GM12873 (cell line): ENCODE data around the gene ARRB2.

Experiments
- TF ChIP-seq, protein P1 (sequence below): IDR thresholded peaks from 2 replicates; pipeline ENCODE4 v1.5.1; 2012; ENCODE audit warnings: low read depth, mild to moderate bottlenecking, moderate library complexity, low read length, control low read depth; ENCODE audit not compliant: insufficient read depth; ENCODE audit errors: missing control alignments

Gene ARRB2

DNA sequence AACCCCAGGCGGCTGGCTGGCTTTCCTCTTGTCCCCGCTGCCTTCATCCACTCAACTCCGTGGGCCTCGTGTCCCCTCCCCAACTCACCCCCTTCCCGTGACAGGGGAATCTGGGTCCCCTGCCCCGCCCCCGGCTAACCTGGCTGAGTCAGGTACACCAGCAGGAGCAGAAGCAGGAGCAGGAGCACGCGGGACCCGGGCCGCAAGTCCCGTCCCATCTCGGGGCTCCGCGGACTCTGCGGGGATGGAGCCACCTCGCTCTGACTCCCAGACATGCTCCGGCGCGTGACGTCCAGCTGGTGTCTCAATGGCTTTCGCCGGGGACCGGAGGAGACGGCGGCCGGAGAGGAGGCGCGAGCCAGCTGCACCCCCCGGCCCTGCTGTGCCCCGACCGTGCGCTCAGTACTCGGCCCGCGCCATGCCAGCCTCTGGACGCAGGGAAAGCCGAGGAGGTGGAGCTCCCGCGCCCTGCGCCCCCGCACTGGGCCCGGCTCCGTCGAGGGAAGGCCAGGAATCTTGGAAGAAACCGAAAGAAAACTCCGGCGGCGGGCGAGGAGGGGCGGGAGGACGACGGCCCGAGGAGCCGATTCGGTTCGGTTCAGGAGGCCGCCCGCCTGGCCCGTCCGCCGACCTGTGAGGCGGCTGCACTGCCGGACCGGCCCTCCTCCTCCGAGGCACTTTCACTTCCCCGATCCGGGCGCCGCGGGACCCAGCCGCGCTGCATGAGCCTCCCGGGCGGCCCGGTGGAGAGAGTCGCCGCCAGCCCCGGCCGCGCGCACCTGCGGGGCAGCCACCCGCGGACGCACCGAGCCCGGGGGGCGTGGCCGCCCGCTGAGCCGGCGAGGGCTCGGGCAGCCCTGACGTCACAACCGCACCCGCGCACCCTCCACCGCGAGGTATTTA is 28.9 kb downstream of the ARRB2 start, which contains the start of the genes CXCL16 and ZMYND15:
Gene CXCL16, minus strand, starts transcription at position 807 of the 903 bp plus-strand sequence. Its CDS starts 589 bp downstream, at position 218.
Gene ZMYND15, plus strand, starts transcription at position 712 of the 903 bp plus-strand sequence. CDS start 716 bp downstream, outside the sequence.
- TF ChIP-seq, protein P1, sequence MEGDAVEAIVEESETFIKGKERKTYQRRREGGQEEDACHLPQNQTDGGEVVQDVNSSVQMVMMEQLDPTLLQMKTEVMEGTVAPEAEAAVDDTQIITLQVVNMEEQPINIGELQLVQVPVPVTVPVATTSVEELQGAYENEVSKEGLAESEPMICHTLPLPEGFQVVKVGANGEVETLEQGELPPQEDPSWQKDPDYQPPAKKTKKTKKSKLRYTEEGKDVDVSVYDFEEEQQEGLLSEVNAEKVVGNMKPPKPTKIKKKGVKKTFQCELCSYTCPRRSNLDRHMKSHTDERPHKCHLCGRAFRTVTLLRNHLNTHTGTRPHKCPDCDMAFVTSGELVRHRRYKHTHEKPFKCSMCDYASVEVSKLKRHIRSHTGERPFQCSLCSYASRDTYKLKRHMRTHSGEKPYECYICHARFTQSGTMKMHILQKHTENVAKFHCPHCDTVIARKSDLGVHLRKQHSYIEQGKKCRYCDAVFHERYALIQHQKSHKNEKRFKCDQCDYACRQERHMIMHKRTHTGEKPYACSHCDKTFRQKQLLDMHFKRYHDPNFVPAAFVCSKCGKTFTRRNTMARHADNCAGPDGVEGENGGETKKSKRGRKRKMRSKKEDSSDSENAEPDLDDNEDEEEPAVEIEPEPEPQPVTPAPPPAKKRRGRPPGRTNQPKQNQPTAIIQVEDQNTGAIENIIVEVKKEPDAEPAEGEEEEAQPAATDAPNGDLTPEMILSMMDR, result no peak

- TF ChIP-seq, protein P1, result no peak
These were observed 29.6 kb downstream of the ARRB2 start for GRCh38 chr17:4740025-4740351.

DNA sequence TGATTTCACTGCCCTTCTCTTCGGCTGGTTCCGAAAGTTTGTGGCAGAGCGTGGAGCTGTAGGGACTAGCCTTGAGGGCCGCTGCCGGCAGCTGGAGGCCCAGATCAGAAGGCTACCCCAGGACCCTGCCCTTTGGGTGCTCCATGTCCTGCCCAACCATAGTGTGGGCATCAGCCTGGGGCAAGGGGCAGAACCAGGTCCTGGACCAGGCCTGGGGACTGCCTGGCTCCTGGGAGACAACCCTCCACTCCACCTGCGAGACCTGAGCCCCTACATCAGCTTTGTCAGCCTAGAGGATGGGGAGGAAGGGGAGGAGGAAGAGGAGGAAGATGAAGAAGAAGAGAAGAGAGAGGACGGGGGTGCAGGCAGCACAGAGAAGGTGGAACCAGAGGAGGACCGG is 30.2 kb downstream of the ARRB2 start:
- TF ChIP-seq, protein P1, result no peak

GRCh38 chr17:4741544-4741943 is 31.1 kb downstream of the ARRB2 start:
- TF ChIP-seq, protein P1, result no peak

GRCh38 chr17:4742133-4742532 is 31.7 kb downstream of the ARRB2 start:
- TF ChIP-seq, protein P1, result no peak

GRCh38 chr17:4742629-4743028 is 32.2 kb downstream of the ARRB2 start:
- TF ChIP-seq, protein P1, result no peak

GRCh38 chr17:4743216-4743615 is 32.8 kb downstream of the ARRB2 start:
- TF ChIP-seq, protein P1, result no peak
